GM12892 (cell line): ENCODE data around the gene ASIP.

Experiments
- POLR2A ChIP-seq: IDR thresholded peaks from 2 replicates; pipeline ENCODE4 v1.6.1; 2011; ENCODE audit warnings: low read depth, low read length, control low read depth
- POLR2AphosphoS5 ChIP-seq: IDR thresholded peaks from 2 replicates; pipeline ENCODE4 v1.6.1; 2011; ENCODE audit warnings: low read depth, low read length, control low read depth
- TAF1 ChIP-seq: IDR thresholded peaks from 2 replicates; pipeline ENCODE4 v1.6.1; 2011; ENCODE audit warnings: low read depth, mild to moderate bottlenecking, control low read depth, low read length, borderline replicate concordance

DNA sequence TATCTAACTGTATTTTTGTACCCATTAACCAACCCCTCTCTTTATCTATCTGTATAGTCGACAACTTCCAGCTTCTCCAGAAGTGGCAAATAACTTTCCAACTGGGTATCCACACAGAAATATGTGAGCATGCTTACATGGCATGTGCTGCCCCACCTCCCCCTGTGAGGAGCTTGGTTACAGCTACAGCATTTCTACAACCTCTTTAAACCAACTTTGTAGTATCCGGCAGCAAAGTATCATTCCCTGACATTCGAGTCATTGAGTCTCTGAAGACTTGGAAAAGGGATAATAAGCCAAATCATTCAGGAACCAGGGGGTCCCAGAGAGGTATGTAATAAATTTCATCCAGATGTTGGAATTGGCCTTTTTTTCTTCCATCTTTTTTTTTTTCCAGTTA, 48.2 kb upstream of the ASIP start:
- no peak for TF ChIP-seq POLR2AphosphoS5
- TF ChIP-seq POLR2A: no peak
- TF ChIP-seq TAF1: no peak
